HG02943 (cell line): ENCODE results near the gene GNB1L.

Experiments
- ATAC-seq: cut with Tn5 transposase; IDR thresholded peaks from one replicate; pipeline ENCODE4 v1.9.1; 2021; ENCODE audit warnings: mild to moderate bottlenecking, low read depth, moderate library complexity; ENCODE audit not compliant: unreplicated experiment

The GNB1L gene

GRCh38 chr22:19826619-19826950 lies 28.1 kb downstream of the GNB1L start:
- no peak for ATAC-seq

GRCh38 chr22:19825904-19826618 lies 28.6 kb downstream of the GNB1L start:
- no peak for ATAC-seq

GRCh38 chr22:19824926-19825339 lies 29.7 kb downstream of the GNB1L start:
- no peak for ATAC-seq

- ATAC-seq = no peak
These were observed 30.3 kb downstream of the GNB1L start for GRCh38 chr22:19824212-19824925.

- ATAC-seq = no peak
These were observed 30.8 kb downstream of the GNB1L start for GRCh38 chr22:19823902-19824211.

GRCh38 chr22:19823191-19823901 lies 31.3 kb downstream of the GNB1L start:
- ATAC-seq = no peak

GRCh38 chr22:19822301-19823117 lies 32.2 kb downstream of the GNB1L start:
- ATAC-seq = no peak

GRCh38 chr22:19821523-19822300 lies 33.0 kb downstream of the GNB1L start:
- no peak for ATAC-seq

- no peak for ATAC-seq
These were observed 33.7 kb downstream of the GNB1L start for GRCh38 chr22:19820880-19821522.

- ATAC-seq = no peak
These were observed 34.5 kb downstream of the GNB1L start for GRCh38 chr22:19819911-19820879.

- no peak for ATAC-seq
These were observed 35.3 kb downstream of the GNB1L start for GRCh38 chr22:19819208-19819910.

GRCh38 chr22:19818324-19819207 lies 36.1 kb downstream of the GNB1L start:
- no peak for ATAC-seq

GRCh38 chr22:19816372-19817119 lies 38.1 kb downstream of the GNB1L start:
- ATAC-seq = no peak

GRCh38 chr22:19815823-19816290 lies 38.8 kb downstream of the GNB1L start:
- ATAC-seq = no peak

GRCh38 chr22:19815093-19815822 lies 39.4 kb downstream of the GNB1L start:
- ATAC-seq = no peak
